Mammary epithelial cell (primary cell): ENCODE data around the gene BCL2L15.

Source experiments
- CTCF ChIP-seq, 2 donors: IDR thresholded peaks in 1 of 2; conservative IDR thresholded peaks in 1 of 2; 2 replicates each; pipeline ENCODE4 v1.5.1; 2011 to 2012; ENCODE audit warnings: inconsistent platforms in 2 of 2, low read length in 2 of 2, mild to moderate bottlenecking in 2 of 2, control low read depth in 1 of 2, low read depth in 1 of 2; ENCODE audit not compliant: insufficient read depth in 1 of 2; ENCODE audit errors: extremely low read depth in 1 of 2
- EZH2 ChIP-seq: IDR thresholded peaks from 2 replicates; pipeline ENCODE4 v1.6.1; 2012; ENCODE audit warnings: low read length, inconsistent platforms, borderline replicate concordance

- no peak for TF ChIP-seq CTCF (conservative IDR thresholded peaks at IDR 0.05 in 1 of 2, IDR thresholded peaks at IDR 0.05 in 1 of 2; ENCODE audit: extremely low read depth in 1 of 2, insufficient read depth in 1 of 2, low read depth in 1 of 2, low read length in 2 of 2)
- TF ChIP-seq EZH2 = no peak
These were observed 25.4 kb upstream of the BCL2L15 start for GRCh38 chr1:113912594-113913311.
